HL-60 (cell line): Measurements from ENCODE around the gene ETV3.

Experiments
- DNase-seq, 2 experiments: peaks; one replicate each; pipeline ENCODE4 v3.0.0-alpha.2; 2010 to 2020; ENCODE audit warnings: low read depth in 1 of 2, low spot score in 1 of 2
- H3K27ac ChIP-seq: fragments of 250-450 bp; sonication (Bioruptor Pico); replicated peaks from 2 replicates; pipeline ENCODE4 v1.5.1; 2020; ENCODE audit warnings: mild to moderate bottlenecking, moderate library complexity
- H3K27me3 ChIP-seq: fragments of 250-450 bp; sonication (Bioruptor Pico); 2 replicates; pipeline ENCODE4 v1.5.1; 2021; ENCODE audit warnings: mild to moderate bottlenecking, moderate library complexity; ENCODE audit not compliant: insufficient read depth, poor library complexity, severe bottlenecking
- H3K4me3 ChIP-seq: replicated peaks from 2 replicates; pipeline ENCODE4 v1.5.1; 2011; ENCODE audit warnings: mild to moderate bottlenecking, control low read depth, low read length; ENCODE audit not compliant: insufficient read depth
- GABPA ChIP-seq: IDR thresholded peaks from 2 replicates; pipeline ENCODE4 v1.6.1; 2012; ENCODE audit warnings: low read depth
- POLR2AphosphoS5 ChIP-seq: IDR thresholded peaks from 2 replicates; pipeline ENCODE4 v1.6.1; 2012; ENCODE audit warnings: low read depth
- SPI1 ChIP-seq: IDR thresholded peaks from 2 replicates; pipeline ENCODE4 v1.6.1; 2012; ENCODE audit warnings: low read depth, mild to moderate bottlenecking, borderline replicate concordance
- TF ChIP-seq, protein P1 (sequence below): IDR thresholded peaks from one replicate; pipeline ENCODE4 v1.5.1; 2011; ENCODE audit warnings: low read length, control low read depth, inconsistent platforms; ENCODE audit not compliant: insufficient read depth
- TF ChIP-seq, protein P2 (sequence below): IDR thresholded peaks from 2 replicates; pipeline ENCODE4 v1.6.1; 2012; ENCODE audit warnings: low read depth; ENCODE audit not compliant: insufficient replicate concordance

ETV3 gene

DNA sequence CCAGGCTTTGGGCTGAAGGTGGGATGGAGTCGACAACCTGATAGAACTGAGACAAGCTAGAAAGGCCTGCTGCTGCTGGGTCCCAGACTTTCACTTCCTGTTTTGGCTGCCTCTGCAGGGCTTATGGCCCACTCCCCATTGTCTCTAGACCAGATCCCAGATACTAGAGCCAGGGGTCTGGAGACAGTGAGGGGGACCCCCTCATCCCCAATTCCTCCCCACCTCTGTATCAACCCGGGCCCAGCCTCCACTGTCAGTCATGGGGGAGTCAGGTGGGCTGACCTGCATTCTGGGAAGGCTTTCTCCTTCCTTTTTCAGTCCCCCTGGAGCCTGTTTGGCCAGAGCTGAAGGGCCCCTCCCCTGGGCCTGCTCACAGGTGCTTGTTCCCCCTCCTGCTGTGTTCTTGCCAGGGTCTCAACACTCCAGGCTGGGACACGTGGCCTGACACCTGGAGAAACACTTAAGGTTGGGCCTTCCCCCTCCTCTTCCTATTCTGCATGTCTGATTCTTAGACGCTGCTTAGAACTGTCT is 20.6 kb downstream of the ETV3 start:
- DNase-seq: no peak
- no peaks in the 10 kb centered on the region for H3K27me3 ChIP-seq
- no peak overlapping the region for H3K4me3 ChIP-seq
- TF ChIP-seq SPI1 (peak; percentile 78), POLR2AphosphoS5 (no peak), GABPA (no peak)
- TF ChIP-seq, protein P1, sequence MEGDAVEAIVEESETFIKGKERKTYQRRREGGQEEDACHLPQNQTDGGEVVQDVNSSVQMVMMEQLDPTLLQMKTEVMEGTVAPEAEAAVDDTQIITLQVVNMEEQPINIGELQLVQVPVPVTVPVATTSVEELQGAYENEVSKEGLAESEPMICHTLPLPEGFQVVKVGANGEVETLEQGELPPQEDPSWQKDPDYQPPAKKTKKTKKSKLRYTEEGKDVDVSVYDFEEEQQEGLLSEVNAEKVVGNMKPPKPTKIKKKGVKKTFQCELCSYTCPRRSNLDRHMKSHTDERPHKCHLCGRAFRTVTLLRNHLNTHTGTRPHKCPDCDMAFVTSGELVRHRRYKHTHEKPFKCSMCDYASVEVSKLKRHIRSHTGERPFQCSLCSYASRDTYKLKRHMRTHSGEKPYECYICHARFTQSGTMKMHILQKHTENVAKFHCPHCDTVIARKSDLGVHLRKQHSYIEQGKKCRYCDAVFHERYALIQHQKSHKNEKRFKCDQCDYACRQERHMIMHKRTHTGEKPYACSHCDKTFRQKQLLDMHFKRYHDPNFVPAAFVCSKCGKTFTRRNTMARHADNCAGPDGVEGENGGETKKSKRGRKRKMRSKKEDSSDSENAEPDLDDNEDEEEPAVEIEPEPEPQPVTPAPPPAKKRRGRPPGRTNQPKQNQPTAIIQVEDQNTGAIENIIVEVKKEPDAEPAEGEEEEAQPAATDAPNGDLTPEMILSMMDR: no peak
- no peak overlapping the region for H3K27ac ChIP-seq

DNA sequence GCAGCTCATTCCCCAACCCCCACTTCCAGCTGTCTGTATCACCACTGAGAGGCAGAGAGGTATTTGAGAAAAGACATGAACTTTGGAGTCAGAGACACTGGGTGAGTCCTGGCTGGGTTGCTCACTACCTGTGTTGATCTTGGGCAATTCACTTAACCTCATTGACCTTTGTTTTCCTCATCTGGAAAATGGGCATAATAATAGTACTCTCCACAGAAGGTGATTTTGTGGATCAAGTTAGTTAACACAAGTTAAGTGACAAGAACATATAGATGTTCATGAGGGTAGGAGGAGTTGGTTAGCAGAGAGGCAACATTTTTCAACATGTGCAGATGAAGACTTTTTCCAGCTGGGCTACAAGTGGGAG is 21.5 kb downstream of the ETV3 start:
- DNase-seq: no peak
- no peak overlapping the region for H3K27ac ChIP-seq
- no peak overlapping the region for H3K4me3 ChIP-seq
- no peaks in the 10 kb centered on the region for H3K27me3 ChIP-seq
- TF ChIP-seq, protein P2, sequence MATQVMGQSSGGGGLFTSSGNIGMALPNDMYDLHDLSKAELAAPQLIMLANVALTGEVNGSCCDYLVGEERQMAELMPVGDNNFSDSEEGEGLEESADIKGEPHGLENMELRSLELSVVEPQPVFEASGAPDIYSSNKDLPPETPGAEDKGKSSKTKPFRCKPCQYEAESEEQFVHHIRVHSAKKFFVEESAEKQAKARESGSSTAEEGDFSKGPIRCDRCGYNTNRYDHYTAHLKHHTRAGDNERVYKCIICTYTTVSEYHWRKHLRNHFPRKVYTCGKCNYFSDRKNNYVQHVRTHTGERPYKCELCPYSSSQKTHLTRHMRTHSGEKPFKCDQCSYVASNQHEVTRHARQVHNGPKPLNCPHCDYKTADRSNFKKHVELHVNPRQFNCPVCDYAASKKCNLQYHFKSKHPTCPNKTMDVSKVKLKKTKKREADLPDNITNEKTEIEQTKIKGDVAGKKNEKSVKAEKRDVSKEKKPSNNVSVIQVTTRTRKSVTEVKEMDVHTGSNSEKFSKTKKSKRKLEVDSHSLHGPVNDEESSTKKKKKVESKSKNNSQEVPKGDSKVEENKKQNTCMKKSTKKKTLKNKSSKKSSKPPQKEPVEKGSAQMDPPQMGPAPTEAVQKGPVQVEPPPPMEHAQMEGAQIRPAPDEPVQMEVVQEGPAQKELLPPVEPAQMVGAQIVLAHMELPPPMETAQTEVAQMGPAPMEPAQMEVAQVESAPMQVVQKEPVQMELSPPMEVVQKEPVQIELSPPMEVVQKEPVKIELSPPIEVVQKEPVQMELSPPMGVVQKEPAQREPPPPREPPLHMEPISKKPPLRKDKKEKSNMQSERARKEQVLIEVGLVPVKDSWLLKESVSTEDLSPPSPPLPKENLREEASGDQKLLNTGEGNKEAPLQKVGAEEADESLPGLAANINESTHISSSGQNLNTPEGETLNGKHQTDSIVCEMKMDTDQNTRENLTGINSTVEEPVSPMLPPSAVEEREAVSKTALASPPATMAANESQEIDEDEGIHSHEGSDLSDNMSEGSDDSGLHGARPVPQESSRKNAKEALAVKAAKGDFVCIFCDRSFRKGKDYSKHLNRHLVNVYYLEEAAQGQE: no peak
- TF ChIP-seq POLR2AphosphoS5 (no peak), SPI1 (no peak), GABPA (no peak)
- TF ChIP-seq, protein P1: no peak

DNA sequence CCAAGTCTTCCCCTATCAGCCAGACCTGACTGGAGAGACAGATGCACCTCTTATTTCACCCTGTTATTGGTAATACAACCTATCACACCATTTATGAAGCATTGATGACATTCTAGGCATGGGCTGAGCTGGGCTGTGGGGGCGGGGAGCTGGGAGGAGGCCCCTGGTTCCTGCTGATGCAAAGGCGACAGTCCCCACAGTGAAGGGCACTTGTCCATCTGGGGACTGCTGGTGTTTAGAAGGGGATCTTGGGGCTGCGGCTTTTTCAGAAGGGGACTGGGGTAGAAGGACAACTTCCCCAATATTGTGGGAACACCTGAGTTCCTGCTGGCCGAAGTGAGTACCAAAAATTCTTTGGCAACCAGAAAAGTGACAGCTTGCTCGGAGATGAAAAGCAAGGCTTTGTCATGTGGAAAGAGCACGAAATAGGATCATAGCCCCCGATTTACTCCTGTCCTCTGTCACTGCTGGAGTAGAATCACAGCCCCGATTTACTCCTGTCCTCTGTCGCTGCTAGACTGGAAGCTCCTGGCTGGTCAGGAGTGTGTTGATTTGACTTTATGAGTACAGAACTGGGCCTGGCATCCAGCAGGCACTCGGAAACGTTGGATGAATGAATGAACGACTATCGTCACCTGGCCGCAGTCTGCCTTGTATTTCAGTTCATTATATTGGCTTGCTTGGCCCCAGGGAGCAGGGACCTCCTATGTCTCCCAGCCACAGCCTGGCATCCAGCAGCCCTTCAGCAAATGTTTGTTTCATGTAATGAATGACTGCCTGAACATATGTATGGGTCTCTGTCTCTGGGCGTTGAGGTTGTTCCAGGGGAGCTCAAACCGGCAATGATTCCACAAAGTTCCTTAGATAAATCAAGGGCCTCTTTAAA is 22.1 kb downstream of the ETV3 start:
- no peak for DNase-seq

More for the DNA sequence above, 22.1 kb downstream of the ETV3 start:
- Histone ChIP-seq H3K4me3 (no peak overlapping the region), H3K27ac (no peak overlapping the region), H3K27me3 (peaks cover 3% of the 10 kb centered on the region)
- TF ChIP-seq, protein P2: no peak
- TF ChIP-seq GABPA (no peak), SPI1 (no peak), POLR2AphosphoS5 (no peak)
- TF ChIP-seq, protein P1: no peak
